MCF 10A (cell line): ENCODE results near the gene NOL6. TPM values are rescaled to one million over a fixed set of nuclear protein-coding genes. Genes with fewer than 3 reads are reported as not detected.

Experiments
- BruUV-seq: library from RNA; stranded (reverse); fragments of 400-500 nt; replicated peaks from 2 replicates; lab custom pipeline; 2021; lab: Mats Ljungman, UMichigan
- CTCF ChIA-PET: fragments of 300-600 bp; sonication (Branson Sonifier 250); formaldehyde crosslinking; extraction: SDS; loops from one replicate; lab custom pipeline; 2021; ENCODE audit warnings: antibody characterized with exemption, inconsistent platforms; lab: Yijun Ruan, JAX
- POLR2A ChIA-PET: fragments of 300-600, 350-650 bp; sonication (Branson Sonifier 250); formaldehyde crosslinking; extraction: SDS; loops from one replicate; lab custom pipeline; 2020; ENCODE audit warnings: antibody characterized with exemption, inconsistent platforms; lab: Yijun Ruan, JAX
- DNase-seq: peaks from one replicate; pipeline ENCODE4 v3.0.0-alpha.2; 2018; ENCODE audit not compliant: unreplicated experiment
- H3K27ac Mint-ChIP-seq: one replicate; pipeline ENCODE4 v1.8.0; 2022; ENCODE audit warnings: mild to moderate bottlenecking, low read depth, mixed read lengths; ENCODE audit not compliant: unreplicated experiment
- H3K27me3 Mint-ChIP-seq: one replicate; pipeline ENCODE4 v1.8.0; 2022; ENCODE audit warnings: mixed read lengths; ENCODE audit not compliant: insufficient read depth, unreplicated experiment
- H3K36me3 Mint-ChIP-seq: one replicate; pipeline ENCODE4 v1.8.0; 2022; ENCODE audit warnings: mild to moderate bottlenecking, moderate library complexity, mixed read lengths; ENCODE audit not compliant: insufficient read depth, unreplicated experiment
- H3K4me1 Mint-ChIP-seq: one replicate; pipeline ENCODE4 v1.8.0; 2022; ENCODE audit warnings: mixed read lengths; ENCODE audit not compliant: insufficient read depth, unreplicated experiment
- H3K4me3 Mint-ChIP-seq: one replicate; pipeline ENCODE4 v1.8.0; 2022; ENCODE audit warnings: mild to moderate bottlenecking, moderate library complexity, mixed read lengths; ENCODE audit not compliant: unreplicated experiment
- H3K9me3 Mint-ChIP-seq: one replicate; pipeline ENCODE4 v1.8.0; 2022; ENCODE audit warnings: mixed read lengths; ENCODE audit not compliant: unreplicated experiment
- intact Hi-C: fragments of 100-400 bp; cut with micrococcal nuclease; formaldehyde crosslinking; loops from 2 replicates; pipeline ENCODE4 v1.14.1; 2022
- total RNA-seq: library from RNA; stranded (reverse); gene quantifications from 2 replicates; pipeline ENCODE4 v1.2.3, GENCODE V29; 2022
- TF ChIP-seq, protein P1 (sequence below): fragments of 200-600 bp; IDR thresholded peaks from one replicate; pipeline ENCODE4 v1.8.0; 2022; ENCODE audit warnings: antibody characterized with exemption, mild to moderate bottlenecking; ENCODE audit not compliant: unreplicated experiment

The NOL6 gene
- total RNA-seq, 1 experiment from 2014 or later: 48.6 TPM

DNA sequence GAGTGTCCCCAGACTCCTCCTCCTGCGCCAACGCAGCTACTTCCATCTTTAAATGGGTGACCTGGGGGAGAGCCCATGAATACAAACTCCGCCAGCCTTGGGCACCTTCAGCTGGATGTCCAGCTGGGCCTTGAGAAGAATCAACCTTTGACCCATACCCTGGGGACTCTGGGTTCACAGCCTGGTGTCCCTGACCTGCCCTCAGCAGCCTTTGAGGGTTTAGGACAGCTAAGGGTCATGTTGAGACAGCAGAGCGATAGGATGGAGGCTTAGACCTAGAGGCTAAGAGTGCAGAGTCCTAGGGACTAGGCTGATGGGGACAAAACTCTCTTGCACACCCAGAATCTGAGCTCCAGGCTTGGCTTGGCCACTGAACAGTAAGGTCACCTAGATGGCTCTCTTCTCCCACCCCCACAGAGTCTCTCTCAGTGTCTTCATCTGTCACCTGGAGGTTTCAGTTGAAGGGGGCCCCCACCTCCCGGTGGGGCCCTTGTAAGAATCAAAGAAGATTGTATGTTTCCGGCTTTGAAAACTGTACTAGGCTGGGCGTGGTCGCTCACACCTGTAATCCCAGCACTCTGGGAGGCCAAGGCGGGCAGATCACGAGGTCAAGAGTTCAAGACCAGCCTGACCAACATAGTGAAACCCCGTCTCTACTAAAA is 19.6 kb downstream of the NOL6 start:
- DNase-seq: no peak
- Mint-ChIP-seq H3K4me1 (peaks cover 24% of the 10 kb centered on the region), H3K27me3 (no peaks in the 10 kb centered on the region), H3K9me3 (no peaks in the 10 kb centered on the region), H3K36me3 (peaks cover 6% of the 10 kb centered on the region), H3K27ac (no peak overlapping the region), H3K4me3 (no peak overlapping the region)
- intact Hi-C loops: loop anchor here (1.0 to 2.0 kb wide), 2 partner anchors 51 to 167 kb away; no protein-coding TSS in a partner anchor
- TF ChIP-seq, protein P1, sequence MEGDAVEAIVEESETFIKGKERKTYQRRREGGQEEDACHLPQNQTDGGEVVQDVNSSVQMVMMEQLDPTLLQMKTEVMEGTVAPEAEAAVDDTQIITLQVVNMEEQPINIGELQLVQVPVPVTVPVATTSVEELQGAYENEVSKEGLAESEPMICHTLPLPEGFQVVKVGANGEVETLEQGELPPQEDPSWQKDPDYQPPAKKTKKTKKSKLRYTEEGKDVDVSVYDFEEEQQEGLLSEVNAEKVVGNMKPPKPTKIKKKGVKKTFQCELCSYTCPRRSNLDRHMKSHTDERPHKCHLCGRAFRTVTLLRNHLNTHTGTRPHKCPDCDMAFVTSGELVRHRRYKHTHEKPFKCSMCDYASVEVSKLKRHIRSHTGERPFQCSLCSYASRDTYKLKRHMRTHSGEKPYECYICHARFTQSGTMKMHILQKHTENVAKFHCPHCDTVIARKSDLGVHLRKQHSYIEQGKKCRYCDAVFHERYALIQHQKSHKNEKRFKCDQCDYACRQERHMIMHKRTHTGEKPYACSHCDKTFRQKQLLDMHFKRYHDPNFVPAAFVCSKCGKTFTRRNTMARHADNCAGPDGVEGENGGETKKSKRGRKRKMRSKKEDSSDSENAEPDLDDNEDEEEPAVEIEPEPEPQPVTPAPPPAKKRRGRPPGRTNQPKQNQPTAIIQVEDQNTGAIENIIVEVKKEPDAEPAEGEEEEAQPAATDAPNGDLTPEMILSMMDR: no peak
- ChIA-PET CTCF (interaction anchor here (1.0 to 6.4 kb wide), 12 partner anchors 11 to 275 kb away, joined by 3 to 91 read pairs (median 14); partner anchors contain the start of genes AQP7 and NOL6), POLR2A (interaction anchor here (1.0 to 1.3 kb wide), 3 partner anchors 38 to 131 kb away, joined by 3 to 5 read pairs (median 3); no protein-coding TSS in a partner anchor)
- BruUV-seq: no TSS peak

DNA sequence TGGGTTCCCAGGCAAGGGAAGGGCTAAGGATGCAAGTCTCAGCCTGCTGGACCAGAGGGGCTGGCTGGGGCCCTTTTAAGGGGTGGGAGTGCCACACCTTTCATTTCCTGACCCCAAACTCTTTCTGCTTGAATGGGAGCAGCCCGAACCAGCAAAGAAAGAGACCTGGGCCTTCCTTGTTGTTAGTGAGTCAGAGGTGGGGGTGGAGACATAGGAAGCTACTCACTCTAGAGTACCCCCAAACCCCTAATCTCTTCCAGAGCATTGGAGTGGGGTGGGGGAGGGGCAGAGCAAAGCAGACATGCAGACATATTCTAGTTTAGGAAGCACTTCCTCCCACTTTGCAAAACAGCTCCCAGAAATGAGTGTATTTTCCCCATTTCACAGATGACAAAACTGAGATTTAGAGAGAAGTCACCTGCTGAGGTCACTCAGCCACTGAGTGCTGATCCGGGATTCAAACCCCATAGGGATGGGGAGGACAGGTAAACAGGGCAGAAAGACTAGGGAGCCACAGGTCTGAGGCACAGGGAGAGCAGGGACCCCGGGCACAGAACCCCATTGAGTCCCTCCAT is 20.4 kb downstream of the NOL6 start:
- intact Hi-C loops: loop anchor here (1.0 to 2.0 kb wide), 2 partner anchors 50 to 167 kb away; no protein-coding TSS in a partner anchor
- DNase-seq: no peak
- ChIA-PET POLR2A (interaction anchor here (0.7 to 1.9 kb wide), 5 partner anchors 8 to 130 kb away, joined by 3 to 5 read pairs (median 3); no protein-coding TSS in a partner anchor), CTCF (interaction anchor here (0.5 to 6.4 kb wide), 28 partner anchors 7 to 457 kb away, joined by 3 to 91 read pairs (median 5); partner anchors contain the start of genes AQP7 and NOL6)
- no peaks in the 10 kb centered on the region for H3K27me3 Mint-ChIP-seq
- no peak overlapping the region for H3K4me3 Mint-ChIP-seq
- H3K9me3 Mint-ChIP-seq: no peaks in the 10 kb centered on the region
- H3K27ac Mint-ChIP-seq: no peak overlapping the region
- H3K4me1 Mint-ChIP-seq: peaks cover 18% of the 10 kb centered on the region
- H3K36me3 Mint-ChIP-seq: peaks cover 6% of the 10 kb centered on the region
- TF ChIP-seq, protein P1: no peak
- BruUV-seq: no TSS peak

DNA sequence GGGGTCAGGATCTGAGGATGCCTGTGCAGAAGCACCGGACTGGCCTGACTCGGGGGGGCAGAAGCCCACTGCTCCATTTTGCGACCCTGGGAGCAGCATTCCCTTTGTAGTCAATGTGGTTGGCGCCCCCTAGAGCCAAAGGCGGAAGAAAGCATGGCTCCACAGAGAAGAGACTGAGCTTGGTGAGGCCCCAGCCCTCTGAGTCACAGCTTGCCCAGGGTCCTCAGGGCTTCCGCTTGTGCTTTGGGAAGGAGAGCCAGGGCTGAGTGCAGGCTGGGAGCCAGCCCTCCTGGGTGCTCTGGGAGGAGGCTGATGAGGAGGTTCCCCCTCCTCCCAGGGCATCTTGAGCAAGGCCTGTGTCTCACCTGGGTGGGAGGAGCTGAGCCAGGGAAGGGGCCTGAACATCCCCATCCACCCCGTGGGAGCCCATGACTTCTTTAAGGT is 20.9 kb downstream of the NOL6 start:
- no TSS peak for BruUV-seq
- POLR2A ChIA-PET: interaction anchor here (0.7 to 1.9 kb wide), 4 partner anchors 9 to 45 kb away, joined by 3 to 6 read pairs (median 4); partner anchors contain the start of gene NOL6
- H3K9me3 Mint-ChIP-seq: no peaks in the 10 kb centered on the region
- peaks cover 13% of the 10 kb centered on the region for H3K4me1 Mint-ChIP-seq
- H3K27me3 Mint-ChIP-seq: no peaks in the 10 kb centered on the region
- CTCF ChIA-PET: interaction anchor here (0.5 to 6.4 kb wide), 28 partner anchors 8 to 458 kb away, joined by 3 to 91 read pairs (median 5); partner anchors contain the start of genes AQP7 and NOL6
- TF ChIP-seq, protein P1: peak; percentile 66
- intact Hi-C loops: loop anchor here (1.0 to 2.0 kb wide), 2 partner anchors 50 to 166 kb away; no protein-coding TSS in a partner anchor
- H3K4me3 Mint-ChIP-seq: no peak overlapping the region
- peaks cover 6% of the 10 kb centered on the region for H3K36me3 Mint-ChIP-seq
- no peak overlapping the region for H3K27ac Mint-ChIP-seq
- peak; percentile 96 for DNase-seq
